Measurements from ENCODE around the gene PAOX.

The PAOX gene

DNA sequence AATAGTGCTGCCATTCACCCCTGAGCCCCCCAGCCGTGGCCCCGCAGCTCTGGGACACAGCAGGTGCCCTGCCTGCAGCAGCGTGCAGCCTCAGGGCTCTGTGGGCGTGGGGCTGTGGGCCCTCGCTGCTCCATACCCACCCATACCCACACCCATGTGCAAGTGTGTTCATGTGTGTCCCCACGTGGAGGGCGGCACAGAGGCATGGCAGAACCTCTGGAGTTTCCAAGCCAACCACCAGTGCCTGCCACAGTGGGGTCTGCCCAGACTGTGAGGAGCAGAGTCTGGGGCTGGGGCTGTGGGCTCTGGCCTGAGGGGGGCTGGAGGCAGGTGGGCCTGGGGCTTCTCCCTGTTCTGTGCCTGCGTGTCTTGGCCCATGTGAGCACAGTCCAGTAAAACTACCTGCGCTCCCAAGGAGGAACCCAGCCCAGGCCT lies 29.5 kb upstream of the PAOX start:
- no peak for DNase-seq (ENCODE audit: low spot score)

- no peak for DNase-seq (ENCODE audit: low spot score)
These were observed 28.6 kb upstream of the PAOX start for GRCh38 chr10:133350283-133350949.

DNA sequence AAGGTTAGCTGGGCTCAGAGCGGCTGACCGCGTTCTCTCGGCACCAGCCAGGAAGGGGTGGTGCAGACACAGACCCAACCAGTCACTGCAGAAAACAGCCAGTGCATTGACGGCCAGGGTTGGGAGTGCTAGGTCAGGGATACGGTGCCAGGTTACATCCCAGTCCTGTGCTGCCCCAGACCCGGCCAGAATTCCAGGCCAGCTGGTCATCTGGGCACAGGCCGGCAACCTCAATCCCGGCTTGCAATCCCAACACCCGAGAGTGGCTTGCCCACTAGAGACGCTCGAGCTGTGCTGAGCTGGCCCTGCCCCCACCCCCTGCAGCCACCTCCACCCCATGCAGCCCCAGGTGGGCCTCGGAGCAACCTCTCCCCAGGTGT lies 28.1 kb upstream of the PAOX start:
- DNase-seq (ENCODE audit: low spot score): no peak

DNA sequence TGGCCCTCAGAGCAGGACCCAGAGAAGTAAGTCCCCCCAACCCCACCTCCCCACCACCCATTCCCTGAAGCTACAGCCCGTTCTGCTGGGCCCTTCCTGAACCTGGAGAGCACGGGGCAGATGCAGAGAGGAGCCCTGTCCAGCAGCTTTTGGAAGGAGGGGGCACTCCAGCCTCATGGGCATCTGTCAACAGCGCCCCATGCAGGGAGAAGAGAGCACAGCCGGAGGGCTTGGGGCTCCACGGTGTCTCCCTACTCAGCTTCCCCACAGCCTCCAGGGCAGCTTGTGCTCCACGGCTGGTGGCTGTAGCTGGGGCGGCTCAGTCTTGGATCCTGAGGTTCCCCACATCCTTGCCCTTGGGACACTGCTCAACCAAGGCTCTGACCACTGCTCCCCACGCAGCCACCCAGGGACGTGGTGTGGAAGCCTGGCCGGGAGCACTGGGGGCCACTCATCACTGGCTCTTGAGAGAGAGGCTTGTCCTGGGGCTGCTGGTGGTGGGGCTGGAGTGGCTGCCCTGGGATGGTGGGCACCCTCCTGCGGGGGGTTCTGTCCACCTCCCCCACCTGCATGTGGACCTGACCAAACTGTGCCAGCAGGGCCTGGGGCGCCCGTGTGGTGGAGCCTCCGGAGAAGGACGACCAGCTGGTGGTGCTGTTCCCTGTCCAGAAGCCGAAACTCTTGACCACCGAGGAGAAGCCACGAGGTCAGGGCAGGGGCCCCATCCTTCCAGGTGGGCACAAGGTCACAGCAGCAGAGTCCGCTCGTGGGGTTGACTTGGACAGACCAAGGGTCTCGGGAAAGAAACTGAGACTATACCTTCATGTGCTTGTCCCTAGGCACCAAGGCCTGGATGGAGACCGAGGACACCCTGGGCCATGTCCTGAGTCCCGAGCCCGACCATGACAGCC lies 27.4 kb upstream of the PAOX start:
- DNase-seq (ENCODE audit: low spot score): no peak

- no peak for DNase-seq (ENCODE audit: low spot score)
These were observed 25.7 kb upstream of the PAOX start for GRCh38 chr10:133353202-133353959.

DNA sequence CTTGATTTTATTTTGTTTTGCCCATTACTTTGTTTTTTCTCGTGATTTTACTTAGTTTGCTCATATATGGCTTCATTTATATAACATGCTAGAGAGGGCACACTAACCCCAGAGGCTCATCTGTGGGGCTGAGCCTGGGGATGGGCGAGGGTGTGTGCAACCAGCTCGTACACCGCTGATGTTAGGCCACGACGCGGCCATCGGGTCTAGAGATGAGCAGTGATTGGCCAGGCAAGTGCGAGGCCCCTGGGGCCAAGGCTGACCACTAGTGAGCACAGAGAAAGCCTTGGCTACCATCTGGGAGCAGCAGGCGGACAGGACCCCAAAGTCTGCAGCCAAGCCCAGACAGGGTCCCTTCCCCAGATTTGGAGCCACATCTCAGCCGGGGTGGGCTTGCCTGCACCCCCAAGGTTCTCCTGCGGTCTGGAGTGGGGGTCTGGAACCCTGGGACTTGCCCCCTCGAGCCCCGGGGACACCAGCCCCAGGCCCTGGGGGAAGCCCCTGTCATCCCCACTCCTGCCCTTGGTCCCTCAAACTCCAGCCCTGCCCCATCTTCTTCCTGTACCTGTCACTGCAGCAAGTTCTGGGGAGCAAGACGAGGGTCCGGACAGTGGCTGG lies 25.0 kb upstream of the PAOX start:
- no peak for DNase-seq (ENCODE audit: low spot score)

DNA sequence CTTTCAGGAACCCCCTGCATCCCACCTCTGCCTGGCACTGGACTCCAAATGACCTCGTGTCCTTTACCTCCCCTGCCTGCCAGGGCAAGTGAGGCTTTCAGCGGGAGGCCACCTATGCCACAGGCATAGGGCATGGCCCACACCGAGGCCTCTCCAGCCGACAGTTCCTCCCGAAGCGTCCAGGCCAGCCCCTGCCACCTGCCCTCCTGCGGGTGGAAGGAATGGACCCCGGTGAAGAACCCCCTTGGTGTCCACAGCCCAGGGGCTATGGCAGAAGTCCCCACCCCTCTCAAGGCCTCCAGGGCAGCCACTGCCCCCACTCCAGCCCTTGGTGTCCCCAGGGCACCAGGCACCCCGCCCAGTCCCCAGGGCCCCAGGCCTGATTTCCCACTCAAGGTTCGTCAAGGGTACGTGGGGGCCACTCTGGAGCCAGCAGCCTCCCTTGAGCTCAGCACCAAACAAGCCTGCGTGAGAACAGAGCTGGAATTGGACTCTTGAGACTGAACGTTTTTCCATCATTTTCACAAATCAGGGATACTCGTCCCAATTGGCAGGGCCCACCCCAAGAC lies 24.3 kb upstream of the PAOX start:
- no peak for DNase-seq (ENCODE audit: low spot score)

DNA sequence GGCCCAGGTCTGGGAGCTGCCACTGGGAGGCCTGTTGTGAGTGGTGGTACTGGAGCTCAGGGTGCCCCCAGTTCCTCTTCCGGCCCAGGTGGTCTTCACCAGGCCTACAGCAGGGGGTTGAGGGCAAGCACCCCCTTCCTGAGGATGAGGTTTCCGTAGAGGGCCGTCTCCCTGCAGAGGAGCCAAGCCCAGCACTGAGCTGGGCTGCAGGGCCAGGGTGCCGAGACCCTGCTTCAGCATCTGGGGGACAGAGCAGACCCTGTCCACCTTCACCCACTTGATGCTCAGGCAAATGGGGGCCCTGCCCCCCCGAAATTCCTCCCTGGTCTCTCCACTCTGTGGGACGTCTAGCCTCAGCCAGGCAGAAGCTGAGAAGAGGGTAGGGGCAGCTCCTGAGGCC lies 23.8 kb upstream of the PAOX start:
- no peak for DNase-seq (ENCODE audit: low spot score)

- DNase-seq (ENCODE audit: low spot score): no peak
These were observed 23.1 kb upstream of the PAOX start for GRCh38 chr10:133355991-133356390.

GRCh38 chr10:133356549-133357284 lies 22.3 kb upstream of the PAOX start:
- no peak for DNase-seq (ENCODE audit: low spot score)

DNA sequence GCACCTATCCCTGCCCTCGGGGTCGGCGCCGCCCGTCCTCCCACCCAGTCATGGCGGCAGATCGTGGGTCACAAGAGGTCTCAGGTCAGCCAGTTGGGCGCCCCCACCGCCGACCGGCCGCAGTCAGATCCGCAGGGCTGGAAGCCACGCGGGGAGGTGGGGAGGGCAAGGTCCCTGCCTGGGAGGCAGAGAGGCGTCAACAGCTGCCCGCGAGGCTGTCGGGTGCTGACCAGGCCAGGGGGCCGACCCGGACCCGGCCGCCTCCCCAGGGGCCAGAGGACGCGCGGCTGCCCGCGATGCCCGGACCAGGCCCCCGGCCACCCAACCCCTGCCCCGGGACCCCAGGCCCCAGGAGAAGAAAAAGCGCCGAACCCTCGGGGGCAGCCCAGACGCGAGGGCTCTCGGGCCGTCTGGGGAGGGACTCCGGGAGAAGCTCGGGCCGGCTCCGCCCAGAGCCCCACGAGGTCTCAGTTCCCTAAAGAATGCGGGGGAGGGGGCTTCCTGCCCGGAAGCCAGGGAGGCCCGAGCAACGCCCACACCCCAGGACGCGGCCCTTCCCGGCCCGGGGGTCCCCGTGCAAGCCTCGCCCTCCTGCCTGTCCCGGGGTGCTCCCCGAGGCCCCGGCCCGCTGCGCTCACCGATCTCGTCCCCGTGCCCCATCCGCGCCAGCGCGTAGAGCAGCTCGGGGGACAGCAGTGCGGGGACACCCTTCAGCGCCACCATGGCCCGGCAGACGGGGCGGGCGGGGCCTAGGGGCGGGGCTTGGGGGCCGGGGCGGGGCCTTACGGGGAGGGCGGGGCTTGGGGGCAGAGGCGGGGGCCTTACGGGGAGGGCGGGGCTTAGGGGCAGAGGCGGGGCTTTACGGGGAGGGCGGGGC lies 21.5 kb upstream of the PAOX start, which contains the start of gene FUOM:
TSS of gene FUOM (minus strand) at position 735 of the 877 bp plus-strand sequence. CDS start at position 723, 12 bp downstream.
- peak; percentile 88 for DNase-seq (ENCODE audit: low spot score)

- no peak for DNase-seq (ENCODE audit: low spot score)
These were observed 20.7 kb upstream of the PAOX start for GRCh38 chr10:133358162-133358924.

GRCh38 chr10:133358925-133359310 lies 20.1 kb upstream of the PAOX start:
- DNase-seq (ENCODE audit: low spot score): no peak

DNA sequence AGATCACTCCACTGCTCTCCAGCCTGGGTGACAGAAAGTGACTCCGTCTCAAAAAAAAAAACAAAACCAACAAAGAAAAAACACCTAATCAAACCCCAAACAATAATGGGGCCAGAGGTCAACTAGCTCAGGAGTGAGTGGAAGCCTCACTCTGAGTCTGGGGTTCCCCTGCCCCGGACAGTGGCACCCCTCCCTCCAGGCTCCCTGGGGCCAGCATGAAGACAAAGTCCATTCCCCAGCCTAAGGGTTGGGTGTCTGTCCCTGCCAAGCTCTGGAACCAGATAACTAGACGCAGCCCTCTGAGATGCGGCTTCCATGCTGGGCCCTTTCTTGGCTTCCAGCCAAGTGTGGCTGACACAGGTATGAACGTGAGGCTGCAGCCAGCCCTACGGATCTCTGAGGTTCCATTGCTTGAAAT lies 19.5 kb upstream of the PAOX start:
- DNase-seq (ENCODE audit: low spot score): no peak

- no peak for DNase-seq (ENCODE audit: low spot score)
These were observed 19.0 kb upstream of the PAOX start for GRCh38 chr10:133359972-133360610.

DNA sequence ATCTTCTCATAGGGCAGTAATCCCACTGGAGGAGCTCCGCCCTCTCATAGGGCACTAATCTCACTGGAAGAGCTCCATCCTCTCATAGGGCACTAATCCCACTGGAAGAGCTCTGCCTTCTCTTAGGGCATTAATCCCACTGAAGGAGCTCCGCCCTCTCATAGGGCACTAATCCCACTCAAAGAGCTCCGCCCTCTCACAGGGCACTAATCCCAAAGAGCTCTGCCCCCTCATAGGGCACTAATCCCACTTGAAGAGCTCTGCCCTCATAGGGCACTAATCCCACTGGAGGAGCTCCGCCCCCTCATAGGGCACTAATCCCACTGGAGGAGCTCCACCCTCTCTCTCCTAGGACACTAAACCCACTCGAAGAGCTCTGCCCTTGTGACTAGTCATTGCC lies 17.8 kb upstream of the PAOX start:
- no peak for DNase-seq (ENCODE audit: low spot score)

DNA sequence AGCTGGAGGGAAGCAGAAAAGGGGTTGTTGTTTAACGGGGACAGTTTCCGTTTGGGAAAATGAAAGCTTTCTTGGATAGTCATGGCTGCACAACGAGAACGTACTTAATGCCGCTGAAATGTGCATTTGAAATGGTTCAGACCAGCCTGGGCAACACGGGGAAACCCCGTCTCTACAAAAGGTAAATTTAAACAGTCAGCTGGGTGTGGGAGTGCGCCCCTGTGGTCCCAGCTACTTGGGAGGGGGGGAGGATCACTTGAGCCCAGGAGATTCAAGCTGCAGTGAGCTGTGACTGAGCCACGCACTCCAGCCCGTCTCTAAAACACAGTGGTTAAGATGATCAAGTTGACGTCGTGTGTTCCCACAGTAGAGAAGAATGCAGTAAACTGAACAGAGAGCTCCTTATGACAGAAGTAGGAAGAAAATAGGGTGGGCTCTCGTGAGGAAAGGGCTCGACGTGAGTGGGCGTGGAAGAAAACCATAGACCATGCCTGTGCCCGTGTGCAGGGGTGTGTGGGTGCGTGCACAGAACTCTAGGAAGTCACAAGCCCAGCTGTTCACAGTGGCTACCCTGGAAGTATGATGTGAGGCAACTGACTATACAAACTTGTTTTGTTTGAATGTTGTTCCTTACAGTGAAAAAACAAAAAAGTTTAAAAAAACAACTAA lies 17.2 kb upstream of the PAOX start:
- DNase-seq (ENCODE audit: low spot score): no peak

DNA sequence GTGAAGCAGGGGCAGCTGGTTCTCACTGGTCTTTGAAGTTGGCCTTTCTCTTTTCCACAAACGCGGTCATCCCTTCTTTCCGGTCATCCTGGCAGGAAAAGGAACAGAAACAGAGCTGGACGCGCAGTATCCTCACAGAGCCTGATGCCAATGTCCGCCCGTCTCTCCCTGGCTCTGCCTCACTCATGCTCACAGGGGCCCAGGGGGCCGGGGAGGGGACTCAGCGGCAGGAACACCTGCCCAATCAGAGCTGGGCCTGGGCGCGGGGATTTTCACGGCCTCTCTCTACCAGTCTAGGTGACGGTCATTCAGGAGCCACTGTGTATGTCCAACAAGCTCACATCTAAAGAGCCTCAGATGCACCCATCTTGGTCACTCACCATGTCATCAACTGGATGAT lies 16.2 kb upstream of the PAOX start:
- no peak for DNase-seq (ENCODE audit: low spot score)
